Lower lobe of right lung (tissue), 2 donors: ENCODE results near the gene ZNRD2. TPM values are rescaled to one million over a fixed set of nuclear protein-coding genes. Genes with fewer than 3 reads are reported as not detected.
A peak's percentile ranks its signal among the peaks of the same experiment; 100 is the strongest.

ENCODE experiments used
- ATAC-seq, 2 donors: fragments of 200-7000 bp; cut with Tn5 transposase; one replicate each; pipeline ENCODE4 v1.9.1; 2020 to 2022; ENCODE audit warnings: mild to moderate bottlenecking in 2 of 2, moderate library complexity in 2 of 2
- DNase-seq: peaks from one replicate; pipeline ENCODE4 v3.0.0-alpha.2; 2020
- H3K27ac ChIP-seq: fragments of 200-600 bp; one replicate; pipeline ENCODE4 v1.8.0; 2022
- H3K27me3 ChIP-seq: fragments of 200-600 bp; one replicate; pipeline ENCODE4 v1.8.0; 2022; ENCODE audit warnings: low read depth
- H3K36me3 ChIP-seq: fragments of 200-600 bp; one replicate; pipeline ENCODE4 v1.8.0; 2022; ENCODE audit warnings: mild to moderate bottlenecking
- H3K4me1 ChIP-seq: fragments of 200-600 bp; one replicate; pipeline ENCODE4 v1.8.0; 2022
- H3K4me3 ChIP-seq: fragments of 200-600 bp; one replicate; pipeline ENCODE4 v1.8.0; 2022; ENCODE audit warnings: mild to moderate bottlenecking
- H3K9me3 ChIP-seq: fragments of 200-600 bp; one replicate; pipeline ENCODE4 v1.8.0; 2022
- CTCF ChIP-seq: fragments of 200-600 bp; IDR thresholded peaks from one replicate; pipeline ENCODE4 v1.8.0; 2022; ENCODE audit warnings: antibody characterized with exemption, mild to moderate bottlenecking
- intact Hi-C: fragments of 100-400 bp; cut with DNase I; formaldehyde crosslinking; loops from one replicate; pipeline ENCODE4 v1.11.0; 2022
- total RNA-seq: library from RNA; stranded (reverse); fragmentation: NEBNext Ultra II Directional; extraction: Animal tissue kit (Norgen Biotek cat#: 25700); gene quantifications from one replicate; pipeline ENCODE4 v1.2.1, GENCODE V29; 2021
- donor health status: DM: no; HTN: yes; CAD: no; lungs with severe emphysema.

ZNRD2 gene
- total RNA-seq, 1 donor from 2014 or later, result 25.1 TPM

GRCh38 chr11:65554057-65554818 lies 16.0 kb upstream of the ZNRD2 start:
- no peak overlapping the region for H3K27ac ChIP-seq

GRCh38 chr11:65554842-65555430 lies 15.3 kb upstream of the ZNRD2 start:
- intact Hi-C loops, result no loop called here
- no peak overlapping the region for H3K4me3 ChIP-seq
- no peaks in the 10 kb centered on the region for H3K9me3 ChIP-seq
- DNase-seq (no peak), ATAC-seq (no peak)
- peaks cover 65% of the 10 kb centered on the region for H3K4me1 ChIP-seq
- H3K27ac ChIP-seq, result no peak overlapping the region
- no peaks in the 10 kb centered on the region for H3K27me3 ChIP-seq
- TF ChIP-seq CTCF, result no peak
- H3K36me3 ChIP-seq, result peaks cover 13% of the 10 kb centered on the region

More at GRCh38 chr11:65554057-65554818, 16.0 kb upstream of the ZNRD2 start:
- ATAC-seq (no peak), DNase-seq (no peak)
- H3K4me1 ChIP-seq, result peaks cover 58% of the 10 kb centered on the region
- H3K36me3 ChIP-seq, result peaks cover 16% of the 10 kb centered on the region
- no peak for TF ChIP-seq CTCF
- intact Hi-C loops, result no loop called here
- H3K27me3 ChIP-seq, result no peaks in the 10 kb centered on the region
- no peak overlapping the region for H3K4me3 ChIP-seq
- no peaks in the 10 kb centered on the region for H3K9me3 ChIP-seq

- ATAC-seq (no peak), DNase-seq (no peak)
- no peak overlapping the region for H3K4me3 ChIP-seq
- H3K4me1 ChIP-seq, result peaks cover 73% of the 10 kb centered on the region
- H3K27me3 ChIP-seq, result no peaks in the 10 kb centered on the region
- peaks cover 10% of the 10 kb centered on the region for H3K36me3 ChIP-seq
- H3K27ac ChIP-seq, result no peak overlapping the region
- intact Hi-C loops, result no loop called here
- H3K9me3 ChIP-seq, result no peaks in the 10 kb centered on the region
- TF ChIP-seq CTCF, result no peak
Measured at GRCh38 chr11:65555693-65556231, 14.5 kb upstream of the ZNRD2 start.

- ATAC-seq (no peak), DNase-seq (no peak)
- no peaks in the 10 kb centered on the region for H3K9me3 ChIP-seq
- intact Hi-C loops, result no loop called here
- peaks cover 10% of the 10 kb centered on the region for H3K36me3 ChIP-seq
- H3K4me1 ChIP-seq, result peaks cover 78% of the 10 kb centered on the region
- H3K4me3 ChIP-seq, result peak overlapping the region; percentile 63
- no peak for TF ChIP-seq CTCF
- H3K27ac ChIP-seq, result peak overlapping the region; percentile 90
- H3K27me3 ChIP-seq, result no peaks in the 10 kb centered on the region
Measured at GRCh38 chr11:65556470-65557279, 13.6 kb upstream of the ZNRD2 start.

- no peak for ATAC-seq
- intact Hi-C loops, result no loop called here
- DNase-seq, result no peak
- Histone ChIP-seq H3K4me3 (peak overlapping the region; percentile 63), H3K27me3 (no peaks in the 10 kb centered on the region), H3K36me3 (peaks cover 10% of the 10 kb centered on the region), H3K4me1 (peaks cover 71% of the 10 kb centered on the region), H3K27ac (peak overlapping the region; percentile 90), H3K9me3 (no peaks in the 10 kb centered on the region)
- TF ChIP-seq CTCF, result no peak
Measured at GRCh38 chr11:65557280-65558001, 12.8 kb upstream of the ZNRD2 start.
